Measurements from ENCODE around the gene IL34.

GRCh38 chr16:70665113-70665694 lies 18.8 kb downstream of the IL34 start:
- TF ChIP-seq FOXK2 (IDR thresholded peaks at IDR 0.05) = no peak
- no peak for TF ChIP-seq TARDBP (IDR thresholded peaks at IDR 0.05)
